GM19193 (cell line): ENCODE data around the gene GPRC5B.

ENCODE experiments used
- POLR2A ChIP-seq: IDR thresholded peaks from 4 replicates; pipeline ENCODE4 v1.6.1; 2011; ENCODE audit not compliant: insufficient read depth, insufficient read length; ENCODE audit errors: extremely low read depth

Gene GPRC5B

GRCh38 chr16:19861811-19862327 is 22.8 kb downstream of the GPRC5B start:
- no peak for TF ChIP-seq POLR2A

GRCh38 chr16:19861133-19861532 is 23.5 kb downstream of the GPRC5B start:
- TF ChIP-seq POLR2A: no peak

- TF ChIP-seq POLR2A: no peak
These were observed 24.2 kb downstream of the GPRC5B start for GRCh38 chr16:19860166-19861041.

- no peak for TF ChIP-seq POLR2A
These were observed 25.0 kb downstream of the GPRC5B start for GRCh38 chr16:19859603-19860002.

GRCh38 chr16:19859166-19859565 is 25.5 kb downstream of the GPRC5B start:
- TF ChIP-seq POLR2A: no peak

- no peak for TF ChIP-seq POLR2A
These were observed 26.2 kb downstream of the GPRC5B start for GRCh38 chr16:19858340-19859018.

GRCh38 chr16:19857593-19858339 is 26.9 kb downstream of the GPRC5B start:
- no peak for TF ChIP-seq POLR2A

- no peak for TF ChIP-seq POLR2A
These were observed 28.5 kb downstream of the GPRC5B start for GRCh38 chr16:19856120-19856519.

GRCh38 chr16:19854543-19854876 is 30.1 kb downstream of the GPRC5B start:
- no peak for TF ChIP-seq POLR2A

- TF ChIP-seq POLR2A: no peak
These were observed 30.7 kb downstream of the GPRC5B start for GRCh38 chr16:19853742-19854542.

GRCh38 chr16:19853132-19853741 is 31.4 kb downstream of the GPRC5B start:
- TF ChIP-seq POLR2A: no peak

- TF ChIP-seq POLR2A: no peak
These were observed 33.2 kb downstream of the GPRC5B start for GRCh38 chr16:19851476-19851875.

GRCh38 chr16:19850131-19850817 is 34.4 kb downstream of the GPRC5B start:
- TF ChIP-seq POLR2A: no peak
